ENCODE results near the gene ABCB6.

The ABCB6 gene

DNA sequence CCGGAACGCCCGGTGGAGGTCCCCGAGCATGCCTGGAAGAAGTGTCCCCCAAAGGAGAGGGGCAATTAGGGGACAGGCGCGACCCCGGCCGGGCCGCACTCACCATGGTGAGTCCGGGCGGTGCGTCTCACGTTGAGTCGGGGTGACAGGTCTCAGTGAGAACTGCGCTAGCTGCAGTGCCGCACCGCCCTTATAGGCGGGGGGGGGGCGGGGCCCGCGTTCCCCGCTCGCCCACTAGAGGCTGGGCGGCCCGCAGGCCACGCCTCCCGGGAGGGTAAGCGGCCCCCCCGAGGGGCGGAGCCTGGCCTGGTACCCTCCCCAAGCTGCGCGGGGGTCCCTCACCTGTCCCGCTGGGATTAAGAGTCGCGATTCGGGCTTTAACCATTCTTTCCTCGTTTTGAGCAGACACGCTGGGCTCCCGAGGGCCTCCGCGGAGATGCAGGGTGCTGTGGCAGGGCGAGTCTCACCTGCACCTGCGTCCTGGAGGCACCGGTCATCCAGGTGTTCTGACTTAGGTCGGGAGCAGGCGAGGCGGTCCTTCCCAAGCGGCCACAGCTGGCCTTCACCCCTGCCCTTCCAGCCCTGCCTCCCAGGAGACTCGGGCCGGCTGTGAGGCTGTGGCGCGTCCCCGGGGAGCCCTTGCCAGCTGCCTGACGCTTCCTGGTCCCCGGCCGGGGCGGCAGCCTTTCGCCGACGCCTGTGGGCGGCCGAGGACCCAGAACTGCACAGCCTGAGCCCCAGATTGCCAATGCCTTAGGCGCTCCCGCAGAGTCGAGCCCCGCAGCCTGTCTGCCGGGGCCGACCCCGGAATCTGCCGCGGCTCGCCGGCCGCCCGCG, 35.2 kb upstream of the ABCB6 start, which contains the start of gene TUBA4A:
Gene TUBA4A (minus strand): TSS at position 166 of the 837 bp plus-strand sequence. CDS start 60 bp downstream, at position 106.
- peak within 1 kb of the TSS; percentile 73 for H3K4me3 ChIP-seq (ENCODE audit: low read depth, low read length)
- TF ChIP-seq, protein P1, sequence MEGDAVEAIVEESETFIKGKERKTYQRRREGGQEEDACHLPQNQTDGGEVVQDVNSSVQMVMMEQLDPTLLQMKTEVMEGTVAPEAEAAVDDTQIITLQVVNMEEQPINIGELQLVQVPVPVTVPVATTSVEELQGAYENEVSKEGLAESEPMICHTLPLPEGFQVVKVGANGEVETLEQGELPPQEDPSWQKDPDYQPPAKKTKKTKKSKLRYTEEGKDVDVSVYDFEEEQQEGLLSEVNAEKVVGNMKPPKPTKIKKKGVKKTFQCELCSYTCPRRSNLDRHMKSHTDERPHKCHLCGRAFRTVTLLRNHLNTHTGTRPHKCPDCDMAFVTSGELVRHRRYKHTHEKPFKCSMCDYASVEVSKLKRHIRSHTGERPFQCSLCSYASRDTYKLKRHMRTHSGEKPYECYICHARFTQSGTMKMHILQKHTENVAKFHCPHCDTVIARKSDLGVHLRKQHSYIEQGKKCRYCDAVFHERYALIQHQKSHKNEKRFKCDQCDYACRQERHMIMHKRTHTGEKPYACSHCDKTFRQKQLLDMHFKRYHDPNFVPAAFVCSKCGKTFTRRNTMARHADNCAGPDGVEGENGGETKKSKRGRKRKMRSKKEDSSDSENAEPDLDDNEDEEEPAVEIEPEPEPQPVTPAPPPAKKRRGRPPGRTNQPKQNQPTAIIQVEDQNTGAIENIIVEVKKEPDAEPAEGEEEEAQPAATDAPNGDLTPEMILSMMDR (IDR thresholded peaks at IDR 0.05; ENCODE audit: borderline replicate concordance, insufficient read depth, low read depth, low read length), result 0 out of 2 replicates have a peak, but pooled peaks have one; percentile 2

- TF ChIP-seq, protein P1 (IDR thresholded peaks at IDR 0.05; ENCODE audit: borderline replicate concordance, insufficient read depth, low read depth, low read length), result 0 out of 2 replicates have a peak, but pooled peaks have one; percentile 0
- H3K4me3 ChIP-seq (ENCODE audit: low read depth, low read length), result peak within 1 kb of the TSS; percentile 73
These were observed 34.4 kb upstream of the ABCB6 start, which contains the start of gene TUBA4B for GRCh38 chr2:219252900-219253752. TSS of gene TUBA4B (plus strand) at chr2:219253243. CDS start at chr2:219253408, 165 bp downstream.

DNA sequence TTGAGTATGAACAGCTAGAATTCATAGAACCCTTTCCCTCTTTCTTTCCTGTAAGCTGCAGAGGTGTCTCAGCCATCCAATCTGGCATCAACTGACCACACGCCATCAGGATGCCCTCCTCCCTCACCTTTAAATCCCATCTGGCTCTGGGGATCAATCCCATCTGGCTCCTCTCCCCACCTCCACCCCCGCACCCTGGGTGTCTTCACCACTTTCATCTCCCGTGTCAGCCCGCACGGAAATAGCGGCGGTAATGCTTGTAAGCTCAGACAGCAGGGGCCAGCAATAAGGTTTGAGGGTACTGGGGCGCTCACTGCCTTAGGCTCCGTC, 33.8 kb upstream of the ABCB6 start:
- TF ChIP-seq, protein P1 (IDR thresholded peaks at IDR 0.05; ENCODE audit: borderline replicate concordance, insufficient read depth, low read depth, low read length), result no peak
- H3K4me3 ChIP-seq (ENCODE audit: low read depth, low read length), result peak overlapping the region; percentile 73

GRCh38 chr2:219252084-219252483, 33.3 kb upstream of the ABCB6 start:
- peak overlapping the region; percentile 73 for H3K4me3 ChIP-seq (ENCODE audit: low read depth, low read length)
- TF ChIP-seq, protein P1 (IDR thresholded peaks at IDR 0.05; ENCODE audit: borderline replicate concordance, insufficient read depth, low read depth, low read length), result no peak

DNA sequence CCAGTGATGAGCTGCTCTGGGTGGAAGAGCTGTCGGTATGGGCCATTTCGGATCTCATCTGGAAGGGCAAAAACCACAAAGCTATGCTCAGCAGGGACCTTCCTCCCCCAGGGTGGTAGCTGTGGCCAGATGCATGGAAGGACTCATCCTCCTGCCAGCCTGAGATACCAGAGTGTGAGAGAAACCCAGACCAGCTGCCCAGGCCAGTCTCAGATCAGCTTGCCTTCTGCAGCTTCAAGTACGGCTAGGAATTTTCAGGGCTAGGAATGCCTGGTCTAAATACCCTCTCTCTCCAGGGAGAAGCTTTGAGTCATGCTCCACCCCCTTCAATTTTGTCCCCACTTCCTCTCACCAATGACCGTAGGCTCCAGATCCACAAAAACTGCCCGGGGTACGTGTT, 32.9 kb upstream of the ABCB6 start:
- TF ChIP-seq, protein P1 (IDR thresholded peaks at IDR 0.05; ENCODE audit: borderline replicate concordance, insufficient read depth, low read depth, low read length), result no peak
- no peak overlapping the region for H3K4me3 ChIP-seq (ENCODE audit: low read depth, low read length)

DNA sequence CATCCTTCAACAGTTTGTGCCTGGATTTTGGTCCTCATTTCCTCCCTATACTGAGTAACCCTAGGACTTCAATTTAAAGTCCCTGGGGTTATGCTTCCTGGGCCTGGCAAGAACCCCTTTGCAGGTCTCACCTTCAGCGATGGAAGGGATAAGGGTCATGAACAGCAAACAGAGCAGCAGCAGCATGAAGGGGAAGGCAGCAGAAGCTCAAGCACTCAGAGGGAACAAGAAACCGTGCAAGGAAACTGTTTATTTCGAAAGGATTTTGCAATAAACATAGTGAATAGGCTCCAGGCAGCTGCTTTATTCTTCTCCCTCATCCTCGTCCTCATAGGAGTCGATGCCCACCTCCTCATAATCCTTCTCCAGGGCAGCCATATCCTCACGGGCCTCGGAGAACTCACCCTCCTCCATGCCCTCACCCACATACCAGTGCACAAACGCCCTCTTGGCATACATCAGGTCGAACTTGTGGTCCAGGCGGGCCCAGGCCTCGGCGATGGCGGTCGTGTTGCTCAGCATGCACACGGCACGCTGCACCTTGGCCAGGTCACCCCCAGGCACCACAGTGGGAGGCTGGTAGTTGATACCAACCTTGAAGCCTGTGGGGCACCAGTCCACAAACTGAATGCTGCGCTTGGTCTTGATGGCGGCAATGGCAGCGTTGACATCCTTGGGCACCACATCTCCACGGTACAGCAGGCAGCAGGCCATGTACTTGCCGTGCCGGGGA, 31.5 kb upstream of the ABCB6 start:
- H3K4me3 ChIP-seq (ENCODE audit: low read depth, low read length), result no peak overlapping the region
- TF ChIP-seq, protein P1 (IDR thresholded peaks at IDR 0.05; ENCODE audit: borderline replicate concordance, insufficient read depth, low read depth, low read length), result no peak
